Measurements from ENCODE around the gene YWHAG. TPM values are rescaled to one million over a fixed set of nuclear protein-coding genes. Genes with fewer than 3 reads are reported as not detected.

YWHAG gene
- total RNA-seq, 1 experiment from 2014 or later: 192 TPM

DNA sequence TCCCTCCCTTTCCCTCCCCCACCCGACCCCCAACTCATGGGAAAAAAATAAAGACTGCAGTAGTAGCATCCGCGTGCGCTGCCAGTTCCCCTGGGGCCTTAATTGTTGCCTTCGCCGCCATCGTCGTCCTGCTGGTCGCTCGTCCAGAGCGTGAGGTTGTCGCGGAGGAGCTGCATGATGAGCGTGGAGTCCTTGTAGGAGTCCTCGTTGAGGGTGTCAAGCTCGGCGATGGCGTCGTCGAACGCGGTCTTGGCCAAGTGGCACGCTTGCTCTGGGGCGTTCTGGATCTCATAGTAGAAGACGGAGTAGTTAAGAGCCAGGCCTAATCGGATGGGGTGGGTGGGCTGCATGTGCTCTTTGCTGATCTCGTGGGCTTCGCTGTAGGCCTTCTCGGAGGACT is 29.3 kb downstream of the YWHAG start (continued):
- TF ChIP-seq FOXP1 (CRISPR knock-in tag; IDR thresholded peaks at IDR 0.05; ENCODE audit: borderline replicate concordance) (no peak), EMX1 (CRISPR knock-in tag; IDR thresholded peaks at IDR 0.05) (no peak)

DNA sequence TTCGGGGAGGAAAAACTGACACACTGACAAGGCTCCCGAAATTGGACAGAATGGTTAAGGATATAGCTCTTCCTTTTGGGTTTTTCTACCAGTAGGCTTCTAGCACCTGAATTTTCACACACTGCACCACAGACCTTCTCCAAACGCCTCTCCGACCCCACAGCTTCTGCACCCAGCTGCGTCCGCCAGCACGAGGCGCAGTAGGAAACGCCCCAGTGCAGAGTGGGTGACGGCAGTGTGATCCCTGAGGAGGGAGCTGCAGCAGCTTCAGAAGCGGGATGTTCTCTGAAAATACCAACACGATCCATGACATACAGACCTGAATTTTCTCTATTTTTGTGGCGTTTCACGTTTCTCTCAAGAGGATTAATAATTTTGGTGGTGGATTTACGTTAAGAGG is 30.4 kb downstream of the YWHAG start:
- ChIA-PET CTCF (interaction anchor here (1.1 kb wide), 1 partner anchor 15 kb away, joined by 4 read pairs; no protein-coding TSS in a partner anchor), POLR2A (no interaction called here)

DNA sequence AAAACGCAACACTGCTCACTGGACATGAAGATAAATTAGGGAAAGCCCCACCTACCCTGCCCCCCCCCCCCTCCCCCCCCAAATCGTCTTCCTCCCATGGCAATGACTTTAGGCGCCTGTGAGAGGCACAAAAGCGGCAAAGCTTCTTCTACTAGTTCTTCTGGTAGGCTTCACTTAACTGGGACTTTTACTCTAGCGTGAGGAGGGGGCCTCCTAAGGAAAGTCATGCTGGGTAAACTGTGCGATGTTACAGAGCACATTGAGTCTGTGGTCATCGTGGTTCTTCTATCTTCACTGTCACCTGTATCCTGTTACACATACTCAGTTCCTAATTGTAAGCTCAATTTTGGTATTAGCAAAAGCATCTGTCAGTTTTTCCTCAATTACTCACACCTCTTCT is 31.2 kb downstream of the YWHAG start:
- no peak for ATAC-seq
- DNase-seq (ENCODE audit: low spot score): no peak
- Mint-ChIP-seq H3K27me3 (ENCODE audit: low read depth) (no peaks in the 10 kb centered on the region), H3K9me3 (no peaks in the 10 kb centered on the region), H3K4me1 (peaks cover 7% of the 10 kb centered on the region), H3K4me3 (no peak overlapping the region), H3K36me3 (peaks cover 57% of the 10 kb centered on the region), H3K27ac (peak overlapping the region; percentile 86; the same call in 1 of the 2 replicates)
- TF ChIP-seq, protein P1, sequence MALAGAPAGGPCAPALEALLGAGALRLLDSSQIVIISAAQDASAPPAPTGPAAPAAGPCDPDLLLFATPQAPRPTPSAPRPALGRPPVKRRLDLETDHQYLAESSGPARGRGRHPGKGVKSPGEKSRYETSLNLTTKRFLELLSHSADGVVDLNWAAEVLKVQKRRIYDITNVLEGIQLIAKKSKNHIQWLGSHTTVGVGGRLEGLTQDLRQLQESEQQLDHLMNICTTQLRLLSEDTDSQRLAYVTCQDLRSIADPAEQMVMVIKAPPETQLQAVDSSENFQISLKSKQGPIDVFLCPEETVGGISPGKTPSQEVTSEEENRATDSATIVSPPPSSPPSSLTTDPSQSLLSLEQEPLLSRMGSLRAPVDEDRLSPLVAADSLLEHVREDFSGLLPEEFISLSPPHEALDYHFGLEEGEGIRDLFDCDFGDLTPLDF (CRISPR knock-in tag; IDR thresholded peaks at IDR 0.05): no peak
- TF ChIP-seq, protein P2, sequence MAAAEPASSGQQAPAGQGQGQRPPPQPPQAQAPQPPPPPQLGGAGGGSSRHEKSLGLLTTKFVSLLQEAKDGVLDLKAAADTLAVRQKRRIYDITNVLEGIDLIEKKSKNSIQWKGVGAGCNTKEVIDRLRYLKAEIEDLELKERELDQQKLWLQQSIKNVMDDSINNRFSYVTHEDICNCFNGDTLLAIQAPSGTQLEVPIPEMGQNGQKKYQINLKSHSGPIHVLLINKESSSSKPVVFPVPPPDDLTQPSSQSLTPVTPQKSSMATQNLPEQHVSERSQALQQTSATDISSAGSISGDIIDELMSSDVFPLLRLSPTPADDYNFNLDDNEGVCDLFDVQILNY (CRISPR knock-in tag; IDR thresholded peaks at IDR 0.05): no peak
- TF ChIP-seq, protein P3, sequence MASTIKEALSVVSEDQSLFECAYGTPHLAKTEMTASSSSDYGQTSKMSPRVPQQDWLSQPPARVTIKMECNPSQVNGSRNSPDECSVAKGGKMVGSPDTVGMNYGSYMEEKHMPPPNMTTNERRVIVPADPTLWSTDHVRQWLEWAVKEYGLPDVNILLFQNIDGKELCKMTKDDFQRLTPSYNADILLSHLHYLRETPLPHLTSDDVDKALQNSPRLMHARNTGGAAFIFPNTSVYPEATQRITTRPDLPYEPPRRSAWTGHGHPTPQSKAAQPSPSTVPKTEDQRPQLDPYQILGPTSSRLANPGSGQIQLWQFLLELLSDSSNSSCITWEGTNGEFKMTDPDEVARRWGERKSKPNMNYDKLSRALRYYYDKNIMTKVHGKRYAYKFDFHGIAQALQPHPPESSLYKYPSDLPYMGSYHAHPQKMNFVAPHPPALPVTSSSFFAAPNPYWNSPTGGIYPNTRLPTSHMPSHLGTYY (CRISPR knock-in tag; IDR thresholded peaks at IDR 0.05): no peak
- TF ChIP-seq, protein P4, sequence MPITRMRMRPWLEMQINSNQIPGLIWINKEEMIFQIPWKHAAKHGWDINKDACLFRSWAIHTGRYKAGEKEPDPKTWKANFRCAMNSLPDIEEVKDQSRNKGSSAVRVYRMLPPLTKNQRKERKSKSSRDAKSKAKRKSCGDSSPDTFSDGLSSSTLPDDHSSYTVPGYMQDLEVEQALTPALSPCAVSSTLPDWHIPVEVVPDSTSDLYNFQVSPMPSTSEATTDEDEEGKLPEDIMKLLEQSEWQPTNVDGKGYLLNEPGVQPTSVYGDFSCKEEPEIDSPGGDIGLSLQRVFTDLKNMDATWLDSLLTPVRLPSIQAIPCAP (CRISPR knock-in tag; IDR thresholded peaks at IDR 0.05): no peak
- TF ChIP-seq, protein P5, sequence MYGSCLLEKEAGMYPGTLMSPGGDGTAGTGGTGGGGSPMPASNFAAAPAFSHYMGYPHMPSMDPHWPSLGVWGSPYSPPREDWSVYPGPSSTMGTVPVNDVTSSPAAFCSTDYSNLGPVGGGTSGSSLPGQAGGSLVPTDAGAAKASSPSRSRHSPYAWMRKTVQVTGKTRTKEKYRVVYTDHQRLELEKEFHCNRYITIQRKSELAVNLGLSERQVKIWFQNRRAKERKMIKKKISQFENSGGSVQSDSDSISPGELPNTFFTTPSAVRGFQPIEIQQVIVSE (CRISPR knock-in tag; IDR thresholded peaks at IDR 0.05; ENCODE audit: borderline replicate concordance): no peak
- no peak for TF ChIP-seq ZNF138 (CRISPR knock-in tag; conservative IDR thresholded peaks at IDR 0.05)
- TF ChIP-seq SMAD3 (CRISPR knock-in tag; IDR thresholded peaks at IDR 0.05; ENCODE audit: borderline replicate concordance): no peak
- TF ChIP-seq TEAD4 (CRISPR knock-in tag; IDR thresholded peaks at IDR 0.05): no peak
- no peak for TF ChIP-seq PRRX2 (CRISPR knock-in tag; IDR thresholded peaks at IDR 0.05)
- no peak for TF ChIP-seq ZNF416 (CRISPR knock-in tag; IDR thresholded peaks at IDR 0.05)
- TF ChIP-seq MYBL2 (CRISPR knock-in tag; IDR thresholded peaks at IDR 0.05): no peak
- CTCF ChIA-PET: interaction anchor here (0.6 kb wide), 1 partner anchor 23 kb away, joined by 4 read pairs; no protein-coding TSS in a partner anchor
- POLR2A ChIA-PET: no interaction called here

More for the DNA sequence above, 30.4 kb downstream of the YWHAG start:
- Mint-ChIP-seq H3K27ac (peak overlapping the region; percentile 64; the same call in 1 of the 2 replicates), H3K27me3 (ENCODE audit: low read depth) (no peaks in the 10 kb centered on the region), H3K36me3 (peaks cover 60% of the 10 kb centered on the region), H3K4me3 (no peak overlapping the region), H3K9me3 (no peaks in the 10 kb centered on the region), H3K4me1 (peaks cover 9% of the 10 kb centered on the region)
- ATAC-seq (no peak), DNase-seq (ENCODE audit: low spot score) (no peak)
- TF ChIP-seq, protein P6, sequence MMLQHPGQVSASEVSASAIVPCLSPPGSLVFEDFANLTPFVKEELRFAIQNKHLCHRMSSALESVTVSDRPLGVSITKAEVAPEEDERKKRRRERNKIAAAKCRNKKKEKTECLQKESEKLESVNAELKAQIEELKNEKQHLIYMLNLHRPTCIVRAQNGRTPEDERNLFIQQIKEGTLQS (CRISPR knock-in tag; conservative IDR thresholded peaks at IDR 0.05): no peak
- TF ChIP-seq, protein P7, sequence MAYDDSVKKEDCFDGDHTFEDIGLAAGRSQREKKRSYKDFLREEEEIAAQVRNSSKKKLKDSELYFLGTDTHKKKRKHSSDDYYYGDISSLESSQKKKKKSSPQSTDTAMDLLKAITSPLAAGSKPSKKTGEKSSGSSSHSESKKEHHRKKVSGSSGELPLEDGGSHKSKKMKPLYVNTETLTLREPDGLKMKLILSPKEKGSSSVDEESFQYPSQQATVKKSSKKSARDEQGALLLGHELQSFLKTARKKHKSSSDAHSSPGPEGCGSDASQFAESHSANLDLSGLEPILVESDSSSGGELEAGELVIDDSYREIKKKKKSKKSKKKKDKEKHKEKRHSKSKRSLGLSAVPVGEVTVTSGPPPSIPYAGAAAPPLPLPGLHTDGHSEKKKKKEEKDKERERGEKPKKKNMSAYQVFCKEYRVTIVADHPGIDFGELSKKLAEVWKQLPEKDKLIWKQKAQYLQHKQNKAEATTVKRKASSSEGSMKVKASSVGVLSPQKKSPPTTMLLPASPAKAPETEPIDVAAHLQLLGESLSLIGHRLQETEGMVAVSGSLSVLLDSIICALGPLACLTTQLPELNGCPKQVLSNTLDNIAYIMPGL (CRISPR knock-in tag; IDR thresholded peaks at IDR 0.05): no peak
- TF ChIP-seq, protein P8, sequence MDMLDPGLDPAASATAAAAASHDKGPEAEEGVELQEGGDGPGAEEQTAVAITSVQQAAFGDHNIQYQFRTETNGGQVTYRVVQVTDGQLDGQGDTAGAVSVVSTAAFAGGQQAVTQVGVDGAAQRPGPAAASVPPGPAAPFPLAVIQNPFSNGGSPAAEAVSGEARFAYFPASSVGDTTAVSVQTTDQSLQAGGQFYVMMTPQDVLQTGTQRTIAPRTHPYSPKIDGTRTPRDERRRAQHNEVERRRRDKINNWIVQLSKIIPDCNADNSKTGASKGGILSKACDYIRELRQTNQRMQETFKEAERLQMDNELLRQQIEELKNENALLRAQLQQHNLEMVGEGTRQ (CRISPR knock-in tag; IDR thresholded peaks at IDR 0.05): no peak
- TF ChIP-seq SMAD3 (CRISPR knock-in tag; IDR thresholded peaks at IDR 0.05; ENCODE audit: borderline replicate concordance) (no peak), TEAD4 (CRISPR knock-in tag; IDR thresholded peaks at IDR 0.05) (no peak), NR2C2 (CRISPR knock-in tag; IDR thresholded peaks at IDR 0.05) (no peak), ZNF263 (CRISPR knock-in tag; IDR thresholded peaks at IDR 0.05; ENCODE audit: low read depth) (no peak), ZNF232 (CRISPR knock-in tag; IDR thresholded peaks at IDR 0.05) (no peak), GABPB1 (CRISPR knock-in tag; IDR thresholded peaks at IDR 0.05) (no peak), NFYB (CRISPR knock-in tag; conservative IDR thresholded peaks at IDR 0.05; ENCODE audit: low read depth) (no peak), ELF4 (CRISPR knock-in tag; IDR thresholded peaks at IDR 0.05; ENCODE audit: low read depth) (no peak), ESRRA (CRISPR knock-in tag; IDR thresholded peaks at IDR 0.05; ENCODE audit: borderline replicate concordance) (no peak), CBFB (CRISPR knock-in tag; IDR thresholded peaks at IDR 0.05; ENCODE audit: low read depth) (no peak), ZNF138 (CRISPR knock-in tag; conservative IDR thresholded peaks at IDR 0.05) (no peak), PRRX2 (CRISPR knock-in tag; IDR thresholded peaks at IDR 0.05) (no peak), IRF2 (CRISPR knock-in tag; IDR thresholded peaks at IDR 0.05; ENCODE audit: borderline replicate concordance, low read depth) (no peak)
